GM12874 (cell line): ENCODE data around the gene TIMM21.

Source experiments
- TF ChIP-seq, protein P1 (sequence below): IDR thresholded peaks from 2 replicates; pipeline ENCODE4 v1.5.1; 2011; ENCODE audit warnings: low read depth, mild to moderate bottlenecking, control low read depth, low read length, moderate library complexity; ENCODE audit not compliant: insufficient read depth

TIMM21 gene

DNA sequence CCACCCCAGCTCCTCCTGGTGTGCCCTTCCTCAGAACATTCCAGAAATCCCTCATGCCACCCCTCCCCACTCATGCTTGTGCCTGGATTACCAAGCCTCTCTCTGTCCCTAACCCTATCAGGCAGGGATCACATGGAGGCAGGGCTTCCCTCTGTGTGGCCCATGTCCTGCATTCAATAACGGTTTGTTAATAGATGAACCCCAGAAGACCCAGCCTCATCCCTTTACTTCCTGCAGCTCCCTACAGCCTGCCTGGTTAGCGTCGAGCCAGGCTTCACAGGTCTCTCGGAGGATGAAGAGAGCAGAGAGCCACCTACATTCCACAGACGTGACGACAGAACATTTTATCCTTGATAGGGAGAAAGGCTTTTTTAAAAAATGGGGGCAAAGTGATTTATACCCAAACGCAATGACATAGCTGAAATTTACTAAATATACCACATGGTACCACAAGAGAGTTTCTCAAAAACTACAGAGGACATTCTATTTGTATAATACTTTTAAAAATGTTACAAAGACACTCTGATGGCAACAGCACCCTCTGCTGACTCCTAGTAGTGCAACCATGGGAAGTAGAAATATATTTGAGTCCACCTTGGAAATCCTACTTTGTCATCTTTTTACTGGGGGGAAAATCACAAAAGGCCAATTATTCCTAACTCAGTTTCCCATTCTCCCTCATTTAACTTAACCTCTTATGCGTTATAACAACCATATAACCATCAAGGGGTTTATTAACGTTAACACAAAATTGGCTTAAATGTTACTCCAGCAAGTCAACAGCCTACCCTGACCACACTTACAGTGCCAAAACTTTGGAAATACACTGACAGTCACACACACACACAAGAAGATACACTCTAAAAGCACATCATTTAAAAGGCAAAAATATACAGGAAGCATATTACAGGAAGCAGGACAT is 31.4 kb upstream of the TIMM21 start:
- TF ChIP-seq, protein P1, sequence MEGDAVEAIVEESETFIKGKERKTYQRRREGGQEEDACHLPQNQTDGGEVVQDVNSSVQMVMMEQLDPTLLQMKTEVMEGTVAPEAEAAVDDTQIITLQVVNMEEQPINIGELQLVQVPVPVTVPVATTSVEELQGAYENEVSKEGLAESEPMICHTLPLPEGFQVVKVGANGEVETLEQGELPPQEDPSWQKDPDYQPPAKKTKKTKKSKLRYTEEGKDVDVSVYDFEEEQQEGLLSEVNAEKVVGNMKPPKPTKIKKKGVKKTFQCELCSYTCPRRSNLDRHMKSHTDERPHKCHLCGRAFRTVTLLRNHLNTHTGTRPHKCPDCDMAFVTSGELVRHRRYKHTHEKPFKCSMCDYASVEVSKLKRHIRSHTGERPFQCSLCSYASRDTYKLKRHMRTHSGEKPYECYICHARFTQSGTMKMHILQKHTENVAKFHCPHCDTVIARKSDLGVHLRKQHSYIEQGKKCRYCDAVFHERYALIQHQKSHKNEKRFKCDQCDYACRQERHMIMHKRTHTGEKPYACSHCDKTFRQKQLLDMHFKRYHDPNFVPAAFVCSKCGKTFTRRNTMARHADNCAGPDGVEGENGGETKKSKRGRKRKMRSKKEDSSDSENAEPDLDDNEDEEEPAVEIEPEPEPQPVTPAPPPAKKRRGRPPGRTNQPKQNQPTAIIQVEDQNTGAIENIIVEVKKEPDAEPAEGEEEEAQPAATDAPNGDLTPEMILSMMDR = peak; percentile 32; the same call in 1 of the 2 replicates

DNA sequence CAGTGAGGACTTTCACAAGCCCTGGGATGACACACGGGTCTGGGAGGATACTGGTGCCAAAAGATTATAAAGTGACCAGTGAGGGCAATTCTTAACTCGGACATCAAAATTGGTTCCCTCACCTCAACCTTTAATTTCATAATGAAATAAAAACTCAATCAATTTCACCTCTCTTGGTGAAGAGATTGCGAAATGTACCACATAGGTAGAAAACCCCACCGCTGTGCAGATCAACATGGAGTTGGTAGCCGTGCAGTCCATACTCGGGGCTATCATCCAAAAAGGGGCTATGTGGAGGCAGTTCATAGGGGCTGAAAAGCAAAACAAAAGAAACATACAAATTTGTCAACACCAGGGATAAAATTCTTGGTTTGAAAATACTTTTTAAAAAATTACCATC is 25.1 kb upstream of the TIMM21 start:
- TF ChIP-seq, protein P1 = no peak

DNA sequence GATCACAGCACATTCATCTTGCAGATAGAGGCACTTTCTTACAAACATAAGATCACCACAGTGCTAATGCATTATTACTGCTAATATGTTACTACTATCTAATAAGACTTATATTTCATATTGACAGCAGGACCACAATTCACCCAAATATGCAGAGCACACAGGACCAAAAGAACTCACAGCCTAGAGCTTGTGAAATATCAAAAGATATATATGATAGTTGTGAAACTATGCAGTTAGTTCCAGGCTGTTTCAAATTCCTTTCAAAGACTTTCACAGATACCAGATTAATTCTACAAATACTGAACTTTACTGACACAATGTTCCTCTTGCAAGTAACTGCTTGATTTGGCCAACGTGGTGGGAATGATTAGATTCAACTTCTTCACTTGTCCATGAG is 23.7 kb upstream of the TIMM21 start:
- TF ChIP-seq, protein P1 = no peak

DNA sequence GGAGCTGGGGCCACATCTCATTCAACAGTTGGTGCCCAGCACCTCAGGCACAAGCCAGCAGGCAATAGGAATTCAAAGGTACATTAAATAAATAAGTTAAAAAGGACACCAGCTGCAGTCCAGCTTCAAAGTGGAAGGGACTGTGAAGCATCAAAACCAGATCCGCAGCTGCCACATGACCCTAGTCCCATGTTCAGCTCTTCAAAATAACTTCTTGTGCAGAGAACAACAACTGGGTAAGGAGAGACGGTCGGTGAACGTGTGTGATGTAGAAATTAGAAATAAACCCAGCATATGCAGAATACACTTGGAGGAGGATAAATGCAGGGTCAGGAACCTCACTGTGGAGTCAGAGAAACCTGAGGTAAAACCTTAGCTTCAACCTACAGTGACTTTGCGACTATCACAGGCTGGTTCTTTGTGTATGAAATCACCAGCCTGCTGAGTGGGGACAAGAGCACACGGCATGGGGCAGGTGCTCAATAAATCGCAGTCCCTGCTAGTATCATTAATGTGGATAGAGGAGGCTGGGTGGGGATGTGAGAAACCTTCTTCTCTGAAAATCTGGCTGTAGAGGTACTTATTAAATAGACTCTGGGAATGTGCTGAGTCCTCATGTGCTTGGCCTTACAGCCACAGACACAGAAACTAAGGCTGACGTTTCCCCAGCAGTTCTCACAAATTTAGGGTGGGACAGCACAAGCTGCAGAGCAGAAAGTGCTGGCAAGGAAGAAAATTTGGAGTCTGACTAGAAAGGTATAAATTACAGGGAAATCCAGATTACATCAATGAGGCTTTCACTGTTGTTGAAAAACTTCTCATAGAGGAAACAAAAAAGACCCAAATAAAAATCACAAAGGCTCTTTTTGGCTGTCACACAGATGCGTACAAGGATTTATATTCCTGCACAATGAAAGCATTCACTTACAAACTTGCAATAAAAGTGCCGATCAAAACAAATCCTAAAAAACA is 21.4 kb upstream of the TIMM21 start:
- TF ChIP-seq, protein P1 = no peak

DNA sequence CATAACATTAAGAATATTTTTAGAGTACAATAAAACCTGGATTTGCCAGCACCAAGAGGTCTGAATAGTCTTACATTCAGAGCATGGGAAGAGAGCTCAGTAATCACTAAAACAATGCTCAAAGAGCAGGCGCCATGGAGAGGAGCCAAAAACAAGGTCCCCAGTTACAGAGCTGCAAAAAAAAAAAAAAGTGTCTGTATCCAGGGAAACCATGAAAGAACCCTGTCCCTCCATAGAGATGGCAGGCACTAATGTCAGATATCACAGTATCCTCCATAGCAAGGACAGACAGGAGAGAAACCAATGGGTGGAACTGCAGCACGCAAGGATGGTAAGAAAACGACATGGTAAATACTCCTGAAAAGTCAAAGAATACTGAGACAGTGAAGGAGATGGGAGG is 20.2 kb upstream of the TIMM21 start:
- TF ChIP-seq, protein P1 = no peak

DNA sequence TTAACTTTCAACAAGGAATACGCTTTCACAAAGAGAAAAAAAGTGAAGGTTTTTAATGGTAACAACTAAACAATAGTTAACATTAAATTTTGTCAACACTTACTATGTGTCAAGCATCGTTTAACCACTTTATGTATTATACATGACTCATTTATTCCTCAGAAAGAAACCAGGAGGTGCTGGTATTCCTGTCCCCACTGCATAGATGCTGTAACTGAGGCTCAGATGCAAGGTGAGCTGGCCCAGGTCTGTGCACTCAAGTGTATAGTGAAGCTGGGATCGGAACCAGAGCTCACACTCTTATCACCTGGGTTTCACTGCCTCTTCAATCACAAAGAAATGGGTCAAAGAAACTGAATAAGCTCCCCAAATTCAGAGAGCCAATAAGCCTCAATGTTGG is 17.2 kb upstream of the TIMM21 start:
- TF ChIP-seq, protein P1 = no peak

DNA sequence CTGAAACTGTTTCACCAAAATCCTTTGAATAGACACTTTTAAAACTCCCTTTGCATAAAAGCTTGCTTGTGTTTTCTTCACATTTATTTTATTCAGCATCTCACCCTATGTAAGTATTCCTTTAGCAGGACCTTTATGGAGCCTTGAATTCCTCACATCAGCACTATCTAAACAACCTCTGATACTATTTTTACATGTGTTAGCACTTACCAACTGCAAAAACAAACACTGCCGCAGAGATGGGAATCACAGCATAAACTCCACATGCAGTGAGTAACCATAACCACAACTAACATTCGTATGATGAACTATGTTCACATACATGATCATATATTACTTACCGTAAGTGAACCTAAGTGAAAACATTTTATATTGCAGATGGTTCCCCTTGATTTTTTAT is 16.1 kb upstream of the TIMM21 start:
- TF ChIP-seq, protein P1 = no peak
